SKM-1 treated with dmso at 0.1 percent for 144 hours (cell line): ENCODE measurements around the gene VPS11.
"Not testable (repeated sequence)": the region's sequence is repeated elsewhere in the genome, so short reads cannot be mapped to it uniquely, and the experiment has no call there.

ENCODE experiments used
- DNase-seq: peaks from one replicate; lab custom pipeline; 2025; ENCODE audit not compliant: unreplicated experiment; lab: John Stamatoyannopoulos, UW

The VPS11 gene

DNA sequence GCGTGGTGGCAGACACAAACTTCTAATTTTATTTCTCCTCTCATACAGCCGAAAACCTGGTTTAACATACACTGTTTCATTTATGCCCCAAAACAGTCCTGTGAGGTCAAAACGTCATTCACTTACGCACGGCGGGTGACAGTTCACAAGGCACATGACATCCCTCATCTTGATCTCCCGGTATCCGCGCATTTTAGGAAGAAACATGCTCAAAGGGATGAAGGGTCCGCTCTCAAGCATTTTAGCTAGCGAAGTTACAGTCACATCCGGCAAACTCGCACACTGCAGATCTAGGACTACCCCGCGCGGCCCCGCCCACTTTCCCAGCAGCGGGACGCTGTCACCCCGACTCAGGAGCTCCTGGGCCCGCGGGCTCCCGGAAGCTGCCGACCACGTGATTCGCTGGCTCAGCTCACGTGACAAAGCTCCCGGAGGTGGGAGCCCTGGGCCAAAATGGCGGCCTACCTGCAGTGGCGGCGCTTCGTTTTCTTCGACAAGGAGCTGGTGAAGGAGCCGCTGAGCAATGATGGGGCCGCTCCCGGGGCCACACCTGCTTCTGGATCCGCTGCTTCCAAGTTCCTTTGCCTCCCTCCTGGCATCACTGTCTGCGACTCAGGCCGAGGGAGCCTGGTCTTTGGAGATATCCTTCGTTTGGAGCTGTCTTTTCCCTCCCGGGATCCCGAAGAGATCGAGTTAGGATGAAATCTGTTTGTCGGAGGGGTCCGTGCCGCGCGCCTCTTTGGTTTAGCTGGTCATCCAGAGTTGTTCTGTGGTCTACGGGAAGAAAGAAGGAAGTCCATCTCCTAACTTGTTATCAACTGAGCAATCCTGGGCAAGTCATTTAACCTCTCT, at the start of gene VPS11:
TSS of gene VPS11 (plus strand) at position 448 of the 852 bp plus-strand sequence. CDS start at position 454, 6 bp downstream.
- DNase-seq = peak; percentile 91

DNA sequence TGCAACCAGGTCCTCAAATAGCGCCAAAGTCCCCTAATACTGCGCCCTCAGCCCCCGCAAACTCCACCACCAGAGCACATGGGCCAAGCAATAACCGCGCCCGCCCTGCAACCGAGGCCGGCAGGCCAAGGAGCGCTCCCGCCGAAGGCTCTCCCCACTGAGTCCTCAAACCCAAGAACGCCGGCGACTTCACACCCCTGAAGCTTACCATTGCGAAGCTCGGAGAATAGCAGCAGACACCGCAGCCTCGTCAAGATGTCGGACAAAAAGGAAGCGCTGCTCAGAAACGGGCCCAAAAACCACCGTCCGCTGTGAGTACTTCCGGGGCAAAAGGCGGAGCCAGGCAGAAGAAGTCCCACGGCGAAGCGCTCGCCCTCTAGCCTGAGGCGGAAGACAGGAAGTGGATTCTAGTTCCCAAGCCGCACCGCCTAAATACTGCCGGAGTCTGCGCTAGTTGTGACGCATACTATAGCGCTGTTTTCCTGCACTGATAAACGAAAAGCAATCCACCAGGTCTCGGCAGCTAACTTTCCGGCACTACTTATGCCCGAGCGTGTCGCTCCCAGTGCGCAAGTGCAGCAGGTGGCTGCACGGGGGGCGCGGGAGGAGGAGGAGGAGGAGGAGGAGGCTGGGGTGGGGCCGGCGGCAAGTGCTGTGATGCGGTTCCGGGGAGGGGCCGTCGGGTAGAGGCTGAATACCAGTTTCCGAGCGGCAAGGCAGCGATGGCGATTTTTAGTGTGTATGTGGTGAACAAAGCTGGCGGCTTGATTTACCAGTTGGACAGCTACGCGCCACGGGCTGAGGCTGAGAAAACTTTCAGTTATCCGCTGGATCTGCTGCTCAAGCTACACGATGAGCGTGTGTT, 49.3 kb upstream of the VPS11 start, which contains the start of the genes RPS25 and TRAPPC4:
TSS of gene RPS25 (minus strand) at position 270 of the 865 bp plus-strand sequence. CDS start at position 211, 59 bp downstream.
TSS of gene TRAPPC4 (plus strand) at position 693 of the 865 bp plus-strand sequence. CDS start at position 723, 30 bp downstream.
- DNase-seq = peak; percentile 96

- no peak for DNase-seq
These were observed 47.6 kb upstream of the VPS11 start for GRCh38 chr11:119019996-119020395.

- DNase-seq = no peak
These were observed 46.0 kb upstream of the VPS11 start for GRCh38 chr11:119021631-119022030.

- DNase-seq = no peak
These were observed 43.9 kb upstream of the VPS11 start for GRCh38 chr11:119023741-119024140.

DNA sequence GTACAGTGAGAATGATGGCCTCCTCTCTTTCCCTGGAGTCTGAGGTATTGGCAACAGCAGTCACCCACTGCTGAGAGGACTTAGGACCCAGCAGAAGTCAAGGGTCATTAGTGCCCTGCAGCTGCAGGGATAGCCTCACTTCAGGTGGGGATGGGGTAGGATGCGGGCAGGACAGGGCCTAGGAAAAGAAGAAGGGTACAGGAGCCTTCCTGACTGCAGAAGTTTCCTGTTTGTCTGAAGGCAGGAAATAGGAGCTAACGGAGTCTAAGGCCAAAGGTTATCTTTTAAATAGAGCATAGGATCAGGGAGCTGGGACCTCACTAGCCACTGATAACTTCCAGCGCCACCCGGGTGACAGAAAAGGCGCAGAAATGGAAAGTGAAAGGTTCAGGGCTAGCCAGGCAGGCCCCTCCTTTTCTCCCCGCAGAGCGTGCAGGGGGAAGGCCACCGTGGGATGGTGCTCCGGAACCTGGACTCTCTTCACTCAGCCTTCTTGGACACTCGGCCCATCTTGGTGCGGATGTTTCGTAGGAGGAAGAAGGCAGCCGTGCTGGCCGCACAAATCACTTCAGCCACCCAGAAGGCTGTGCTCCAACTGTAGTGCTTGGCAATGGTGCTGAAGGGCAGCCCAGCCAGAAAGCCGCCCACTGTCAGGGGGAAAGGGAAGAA, 43.1 kb upstream of the VPS11 start:
- DNase-seq = no peak

DNA sequence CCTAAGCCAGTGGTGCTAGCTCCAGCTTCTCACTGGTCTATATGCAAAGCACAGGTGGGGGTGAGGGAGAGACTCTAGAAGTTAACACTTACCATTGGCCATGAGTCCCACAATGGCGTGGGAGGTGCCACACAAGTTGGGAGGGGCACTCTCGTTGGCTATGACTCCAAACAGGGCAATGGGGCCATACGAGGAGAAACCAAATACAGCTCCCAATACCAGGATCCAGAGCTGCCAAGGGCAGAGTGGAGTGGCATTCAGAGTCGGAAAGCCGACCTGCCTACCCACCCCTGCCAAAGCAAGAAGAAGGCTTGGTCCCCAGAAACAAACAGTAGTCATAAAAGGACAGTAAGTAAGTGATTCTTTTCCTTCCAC, 42.5 kb upstream of the VPS11 start:
- DNase-seq = no peak

DNA sequence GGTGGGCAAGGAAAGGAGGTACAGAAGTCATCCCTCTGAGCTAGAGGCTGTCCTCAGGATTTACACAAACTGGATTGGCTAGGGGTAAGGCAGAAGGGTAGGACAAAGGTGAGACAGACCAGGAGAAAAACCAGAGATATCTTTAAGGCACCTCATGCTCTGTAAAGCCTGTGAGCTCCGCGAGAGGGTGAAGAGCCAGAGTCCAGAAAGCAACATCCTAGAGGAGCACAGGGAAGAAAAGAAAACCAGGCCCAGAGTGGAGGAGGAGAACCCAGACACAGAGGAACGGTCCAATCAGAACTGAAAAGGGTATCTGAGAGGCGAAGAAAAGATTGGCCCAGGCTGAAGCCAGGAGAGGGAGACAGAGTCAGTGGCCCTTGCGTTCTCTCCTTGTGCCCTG, 42.1 kb upstream of the VPS11 start:
- no peak for DNase-seq

- DNase-seq = no peak
These were observed 41.4 kb upstream of the VPS11 start for GRCh38 chr11:119025978-119026766.

DNA sequence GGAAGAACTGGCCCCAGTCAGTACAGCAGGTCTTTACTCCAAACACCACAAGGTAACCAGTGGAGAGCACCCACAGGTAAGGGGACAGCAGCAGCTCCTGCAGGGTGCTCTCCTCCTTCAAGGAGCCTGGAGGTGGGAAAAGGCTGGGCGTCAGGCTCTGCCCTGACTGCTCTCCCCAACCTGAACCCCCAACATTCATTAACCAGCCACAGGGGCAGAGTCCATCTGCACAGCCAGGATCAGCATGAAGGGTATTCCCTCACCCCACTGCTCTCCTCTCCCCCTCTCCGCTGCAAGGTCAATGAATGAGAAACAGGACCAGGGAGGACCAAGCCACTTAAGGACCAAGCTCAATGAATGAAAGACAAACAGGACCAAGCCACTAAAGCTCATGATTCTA, 40.6 kb upstream of the VPS11 start:
- no peak for DNase-seq

DNA sequence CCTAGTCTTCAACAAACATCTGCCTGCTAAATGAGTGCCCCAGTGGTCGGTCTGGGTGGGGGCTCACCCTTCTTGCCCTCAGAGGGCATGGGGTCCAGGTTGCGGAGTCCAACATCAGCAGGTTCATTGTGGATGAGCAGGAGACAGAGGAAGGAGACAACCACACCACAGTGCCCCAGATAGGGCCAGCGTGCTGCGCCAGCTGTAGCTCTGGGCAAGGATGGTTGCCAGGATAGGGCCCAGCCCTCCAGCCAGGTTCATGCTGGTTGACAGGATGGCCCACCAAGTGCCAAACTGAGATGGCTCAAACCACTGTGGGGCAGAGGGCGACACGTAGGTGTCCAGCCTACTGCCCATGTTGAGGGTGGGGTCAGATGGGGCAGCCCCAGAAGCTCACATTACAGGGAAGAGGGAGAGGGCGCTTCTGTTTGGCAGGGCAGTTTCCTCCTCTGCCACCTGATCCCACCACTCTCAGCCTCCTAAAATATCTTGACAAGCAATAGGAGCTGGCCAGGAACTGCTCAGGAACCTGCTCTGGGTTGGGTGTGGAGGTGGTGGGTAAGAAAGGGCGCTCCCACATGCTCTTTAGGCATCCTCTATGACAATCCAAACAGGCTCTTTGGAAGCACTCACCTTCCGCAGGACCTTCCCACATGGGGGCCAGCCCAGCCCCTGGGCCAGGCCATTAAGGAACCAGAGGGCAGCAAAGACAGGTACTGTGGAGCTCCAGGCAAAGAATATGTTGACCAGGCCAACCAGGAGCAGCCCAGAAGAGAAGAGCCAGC, 39.9 kb upstream of the VPS11 start:
- DNase-seq = no peak

DNA sequence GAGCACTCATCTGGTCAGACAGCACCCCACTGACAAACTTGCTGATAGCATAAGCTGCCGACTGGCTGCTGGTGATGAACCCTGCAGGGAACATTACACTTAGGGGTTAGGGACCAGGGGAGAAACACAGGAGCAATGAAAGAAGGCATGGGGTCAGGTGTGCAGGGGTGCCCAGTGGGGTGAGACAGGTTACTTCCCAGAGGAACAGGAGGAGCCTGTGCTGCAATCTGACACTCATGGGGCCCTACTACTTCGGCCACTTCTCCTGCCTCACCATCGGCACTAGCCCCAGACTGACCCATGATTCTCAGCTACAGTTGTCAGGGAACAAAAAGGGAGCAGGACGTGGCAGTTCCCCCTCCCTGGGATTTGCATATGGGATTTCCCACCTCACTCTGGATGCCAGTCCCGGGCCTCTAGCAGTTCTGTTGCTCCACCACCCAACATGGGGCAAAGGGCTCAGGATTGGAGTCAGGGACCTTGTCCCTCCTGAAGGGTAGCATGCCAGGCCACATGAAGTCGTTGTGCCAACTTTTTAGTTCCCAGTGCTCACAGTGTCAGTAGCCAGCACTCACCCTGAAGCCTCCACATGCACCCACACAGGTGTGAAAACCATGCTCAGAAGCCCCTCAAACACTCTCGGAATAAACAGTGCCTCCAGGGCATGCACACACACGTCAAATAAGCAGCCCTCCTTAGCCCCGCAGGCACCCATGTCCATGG, 39.1 kb upstream of the VPS11 start:
- no peak for DNase-seq

GRCh38 chr11:119029069-119029339, 38.6 kb upstream of the VPS11 start:
- no peak for DNase-seq

DNA sequence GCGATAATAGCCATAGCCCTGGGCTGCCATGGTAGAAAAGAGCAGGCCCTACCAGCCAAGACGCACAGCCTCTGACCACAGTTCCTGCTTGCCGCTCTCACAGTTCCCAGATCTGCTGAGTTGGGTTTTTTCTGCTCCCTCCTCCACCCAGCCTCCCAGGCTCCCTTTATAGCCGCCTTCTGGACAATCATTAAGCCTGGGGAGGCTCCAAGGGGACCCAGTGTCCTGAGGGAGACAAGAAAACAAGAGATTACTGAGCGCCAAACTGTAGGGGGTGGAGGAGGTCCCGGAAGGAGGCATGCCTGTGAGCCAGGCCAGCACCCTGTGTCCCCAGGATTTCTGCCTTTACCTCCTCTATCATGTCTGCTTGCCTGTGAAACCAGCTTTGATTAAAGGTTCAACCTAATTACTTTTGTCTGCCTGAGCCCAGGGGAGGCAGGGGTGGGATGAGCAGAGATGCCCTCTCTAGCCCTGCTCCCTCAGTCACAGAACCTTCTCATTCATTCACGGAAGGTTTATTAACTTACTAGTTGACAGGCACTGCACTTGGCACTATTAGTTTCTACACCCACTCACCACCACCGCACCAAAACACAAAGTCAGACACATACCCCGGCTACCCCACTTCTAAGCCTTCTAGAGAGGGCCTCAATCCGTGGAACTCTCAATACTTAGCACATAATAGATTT, 38.1 kb upstream of the VPS11 start:
- no peak for DNase-seq

DNA sequence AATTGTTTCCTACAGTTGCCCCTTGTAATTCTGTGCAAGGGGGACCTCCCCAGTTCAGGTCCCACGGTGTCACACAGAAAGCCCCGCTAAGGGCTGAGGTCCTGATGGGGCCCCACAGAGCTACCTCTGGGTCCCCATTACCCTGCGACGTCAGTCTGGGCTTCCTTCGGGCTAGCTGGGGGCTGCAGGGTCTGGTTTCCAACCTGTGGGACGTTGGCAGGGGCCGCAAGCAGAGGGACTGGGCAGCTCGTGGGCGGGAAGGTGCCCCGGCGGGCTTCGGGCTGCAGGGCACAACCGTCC, 37.6 kb upstream of the VPS11 start:
- no peak for DNase-seq

DNA sequence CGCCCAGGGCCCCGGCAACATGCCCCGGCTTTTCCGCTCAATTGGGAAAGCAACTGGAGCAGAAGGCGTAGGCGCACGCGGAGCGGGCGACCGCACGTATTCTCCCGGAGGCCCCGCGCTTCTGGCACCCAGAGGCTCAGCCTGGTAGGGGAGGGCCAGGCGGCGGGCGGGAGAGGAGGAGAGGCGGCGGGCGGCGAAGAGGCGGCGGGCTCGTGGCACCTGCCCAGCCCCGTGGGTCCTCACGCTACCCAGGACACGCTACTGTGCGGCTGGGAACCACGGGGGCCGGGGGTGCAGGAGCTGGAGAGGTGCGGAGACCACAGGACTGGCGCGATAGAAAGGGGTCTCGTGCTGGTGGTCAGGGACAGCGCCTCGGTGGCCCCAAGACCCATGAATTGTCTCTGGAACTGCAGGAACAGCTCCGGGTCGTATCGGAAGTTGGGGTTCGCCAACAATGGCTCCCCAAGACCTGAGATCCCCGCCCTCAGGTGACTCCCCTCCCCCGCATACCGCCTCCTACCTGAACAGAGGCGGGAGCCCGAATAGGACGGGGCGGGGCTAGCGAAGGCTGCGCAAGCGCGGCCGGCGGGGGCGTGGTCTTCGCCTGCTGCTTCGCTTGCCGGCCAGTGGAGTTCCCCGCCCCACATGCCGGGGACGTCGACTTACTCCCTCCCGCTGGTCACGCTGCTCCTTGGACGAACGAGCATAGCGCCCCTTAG, 37.1 kb upstream of the VPS11 start, which contains the start of gene SLC37A4:
TSS of gene SLC37A4 (minus strand) at position 549 of the 719 bp plus-strand sequence.
- DNase-seq = peak; percentile 96

GRCh38 chr11:119031912-119032280, 35.7 kb upstream of the VPS11 start:
- DNase-seq = no peak

DNA sequence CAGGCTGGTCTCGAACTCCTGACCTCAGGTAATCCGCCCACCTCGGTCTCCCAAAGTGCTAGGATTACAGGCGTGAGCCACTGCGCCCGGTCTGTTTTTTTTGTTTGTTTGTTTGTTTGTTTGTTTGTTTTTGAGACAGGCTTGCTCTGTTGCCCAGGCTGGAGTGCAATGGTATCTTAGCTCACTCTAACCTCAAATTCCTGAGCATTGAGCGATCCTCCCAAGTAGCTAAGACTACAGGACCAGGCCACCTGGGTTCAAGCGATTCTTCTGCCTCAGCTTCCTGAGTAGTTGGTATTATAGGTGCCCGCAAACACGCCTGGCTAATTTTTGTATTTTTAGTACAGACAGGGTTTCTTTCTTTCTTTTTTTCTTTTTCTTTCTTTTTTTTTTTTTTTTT, 34.2 kb upstream of the VPS11 start:
- not testable (repeated sequence) for DNase-seq
